GM13977 (cell line): Measurements from ENCODE around the gene SIAE.

Source experiments
- DNase-seq: peaks from one replicate; pipeline ENCODE4 v3.0.0; 2012; ENCODE audit warnings: low spot score
- in situ Hi-C: fragments of 300-500 bp; cut with MboI; formaldehyde crosslinking; loops from one replicate; pipeline ENCODE4 v1.12.0; 2022; ENCODE audit warnings: low sequenced_read_pairs, low pct_unique_long_range_greater_than_20kb, mixed read lengths, inconsistent platforms; ENCODE audit not compliant: unreplicated experiment
- TF ChIP-seq, protein P1 (sequence below): IDR thresholded peaks from 2 replicates; pipeline ENCODE4 v1.5.1; 2012; ENCODE audit warnings: mild to moderate bottlenecking, control low read depth; ENCODE audit not compliant: insufficient read depth; ENCODE audit errors: extremely low read depth, missing control alignments

Gene SIAE

DNA sequence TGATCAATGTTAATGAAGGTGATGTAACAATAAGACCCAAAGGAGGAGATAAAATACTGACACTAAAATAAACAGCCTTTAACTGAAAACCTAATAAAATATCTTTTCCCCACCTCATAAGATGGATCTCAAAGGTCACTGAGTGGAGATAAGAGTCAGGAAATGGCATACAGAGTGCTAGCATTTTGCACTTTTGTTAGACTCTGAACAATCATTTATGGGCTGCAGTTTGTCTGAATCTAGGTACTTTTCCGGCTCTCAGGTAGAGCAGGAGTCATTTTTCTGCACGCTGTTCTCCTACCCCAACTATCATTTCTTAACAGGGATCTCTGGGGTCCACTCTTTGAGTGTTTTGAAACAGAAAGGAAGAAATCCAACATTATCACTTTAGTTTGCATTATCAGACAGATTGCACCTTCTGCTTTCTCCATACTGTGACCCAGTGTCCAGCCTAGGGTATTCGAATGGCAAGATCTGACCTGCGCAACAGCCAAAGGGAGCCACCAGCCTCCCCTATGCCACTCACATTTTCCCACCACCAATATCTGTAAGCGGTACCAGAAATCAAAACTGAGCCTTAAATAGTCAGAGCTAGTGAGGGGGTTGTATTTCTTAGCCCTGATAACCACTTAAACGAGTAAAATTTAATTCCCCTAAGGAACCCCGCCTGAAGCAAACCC, 863 bp downstream of the SIAE start:
- in situ Hi-C loops = loop anchor here (5.0 to 25.0 kb wide), 2 partner anchors 90 to 165 kb away; partner anchors contain the start of gene ESAM
- TF ChIP-seq, protein P1, sequence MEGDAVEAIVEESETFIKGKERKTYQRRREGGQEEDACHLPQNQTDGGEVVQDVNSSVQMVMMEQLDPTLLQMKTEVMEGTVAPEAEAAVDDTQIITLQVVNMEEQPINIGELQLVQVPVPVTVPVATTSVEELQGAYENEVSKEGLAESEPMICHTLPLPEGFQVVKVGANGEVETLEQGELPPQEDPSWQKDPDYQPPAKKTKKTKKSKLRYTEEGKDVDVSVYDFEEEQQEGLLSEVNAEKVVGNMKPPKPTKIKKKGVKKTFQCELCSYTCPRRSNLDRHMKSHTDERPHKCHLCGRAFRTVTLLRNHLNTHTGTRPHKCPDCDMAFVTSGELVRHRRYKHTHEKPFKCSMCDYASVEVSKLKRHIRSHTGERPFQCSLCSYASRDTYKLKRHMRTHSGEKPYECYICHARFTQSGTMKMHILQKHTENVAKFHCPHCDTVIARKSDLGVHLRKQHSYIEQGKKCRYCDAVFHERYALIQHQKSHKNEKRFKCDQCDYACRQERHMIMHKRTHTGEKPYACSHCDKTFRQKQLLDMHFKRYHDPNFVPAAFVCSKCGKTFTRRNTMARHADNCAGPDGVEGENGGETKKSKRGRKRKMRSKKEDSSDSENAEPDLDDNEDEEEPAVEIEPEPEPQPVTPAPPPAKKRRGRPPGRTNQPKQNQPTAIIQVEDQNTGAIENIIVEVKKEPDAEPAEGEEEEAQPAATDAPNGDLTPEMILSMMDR = no peak
- DNase-seq = no peak

DNA sequence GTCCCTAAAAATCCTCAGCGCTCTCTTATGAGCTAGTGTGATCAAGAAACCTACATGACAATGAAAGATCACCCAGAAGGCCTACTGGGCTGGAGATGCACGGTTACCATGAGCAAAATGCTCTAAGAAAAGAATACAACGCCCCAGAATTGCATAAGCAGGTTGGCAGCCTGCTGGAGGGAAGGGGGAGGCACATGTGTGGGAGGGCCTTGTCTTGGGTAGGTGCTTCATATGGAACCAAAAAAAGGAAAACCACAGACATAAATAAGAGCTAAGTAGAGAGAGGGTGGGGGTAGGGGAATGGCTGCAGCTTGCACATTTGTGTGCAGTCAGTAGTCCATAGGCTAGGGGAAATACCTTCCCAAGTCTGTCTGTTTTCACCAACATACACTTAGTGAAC, 2.8 kb downstream of the SIAE start:
- TF ChIP-seq, protein P1 = no peak
- in situ Hi-C loops = loop anchor here (5.0 to 25.0 kb wide), 2 partner anchors 92 to 167 kb away; partner anchors contain the start of gene ESAM
- no peak for DNase-seq

DNA sequence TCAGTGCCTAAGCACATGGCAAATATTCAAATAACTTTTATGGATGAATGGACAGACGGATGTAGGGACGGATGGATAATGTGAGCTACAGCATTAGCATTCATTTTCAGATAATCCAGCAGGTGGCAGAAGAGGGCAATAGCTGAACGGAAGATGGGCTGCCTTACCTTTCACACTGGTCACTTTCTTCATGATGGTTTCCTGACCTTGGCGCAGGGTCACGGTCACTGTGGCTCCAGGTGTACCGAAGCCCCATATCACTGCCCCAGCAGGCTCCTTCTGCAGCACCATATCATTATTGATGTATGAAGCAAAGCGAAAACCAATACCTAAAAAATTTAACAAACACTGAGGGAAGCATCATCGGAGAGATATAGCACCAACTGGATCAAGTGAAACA, 4.3 kb downstream of the SIAE start:
- in situ Hi-C loops = loop anchor here (25.0 kb wide), 1 partner anchor 168 kb away; no protein-coding TSS in a partner anchor
- TF ChIP-seq, protein P1 = peak; percentile 78
- peak; percentile 69 for DNase-seq

DNA sequence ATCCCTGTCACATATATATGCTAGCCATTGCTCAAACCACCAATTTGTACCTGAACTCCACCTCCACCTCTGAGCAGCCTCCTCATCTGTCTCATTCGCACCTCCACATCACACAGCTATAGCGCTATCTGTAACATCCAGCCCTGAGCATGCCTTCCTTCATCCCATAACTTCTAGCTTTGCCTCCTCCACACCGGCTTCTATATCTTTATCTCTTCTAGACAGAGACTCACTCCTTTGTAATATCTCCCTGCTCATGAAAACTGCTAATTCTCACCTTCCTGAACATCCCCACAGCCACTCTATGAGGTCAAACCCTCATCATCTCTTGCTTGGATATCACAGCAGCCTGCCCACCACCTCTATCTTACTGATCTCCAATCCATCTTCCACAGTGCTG, 5.9 kb downstream of the SIAE start:
- DNase-seq = no peak
- TF ChIP-seq, protein P1 = no peak
- in situ Hi-C loops = loop anchor here (25.0 kb wide), 1 partner anchor 170 kb away; no protein-coding TSS in a partner anchor

DNA sequence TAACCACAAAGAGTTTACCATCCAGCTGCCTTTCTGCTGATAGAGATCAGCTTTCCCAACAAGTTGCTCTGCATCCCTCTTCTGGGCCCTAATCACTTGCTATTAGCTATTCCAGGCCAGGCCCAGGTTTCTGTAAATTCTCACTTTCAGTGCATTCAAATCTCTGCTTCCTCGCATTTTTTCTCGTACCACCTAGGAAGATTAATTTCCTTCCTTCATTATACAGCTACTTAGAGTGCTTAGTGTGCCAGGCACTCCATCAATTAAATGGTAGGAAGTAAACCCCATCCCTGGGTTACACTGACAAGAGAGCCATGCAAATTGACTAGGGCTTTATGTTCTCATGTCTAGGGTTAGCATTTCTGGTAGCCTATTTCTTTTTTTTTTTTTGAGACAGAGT, 9.7 kb downstream of the SIAE start:
- in situ Hi-C loops = loop anchor here (25.0 kb wide), 1 partner anchor 173 kb away; no protein-coding TSS in a partner anchor
- TF ChIP-seq, protein P1 = no peak
- no peak for DNase-seq

DNA sequence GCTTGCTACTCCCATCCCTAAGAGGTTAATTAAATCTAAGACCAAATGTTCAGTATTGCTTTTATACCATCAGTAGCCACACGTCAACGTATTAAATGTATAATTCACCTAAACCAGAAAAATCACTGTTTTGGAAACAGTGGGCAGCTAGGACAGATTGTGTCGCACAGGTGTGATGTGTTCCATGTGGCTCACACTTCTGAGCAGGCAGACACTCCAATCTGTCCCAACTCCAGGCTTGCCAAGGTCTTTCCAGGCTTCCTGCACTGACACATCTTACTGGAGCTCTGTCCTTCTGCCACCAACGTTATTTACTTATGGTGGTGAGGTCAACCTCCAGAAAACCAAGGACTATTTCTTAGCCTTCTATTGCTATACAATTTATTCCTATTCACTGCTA, 11.4 kb downstream of the SIAE start:
- in situ Hi-C loops = loop anchor here (25.0 kb wide), 1 partner anchor 175 kb away; no protein-coding TSS in a partner anchor
- no peak for DNase-seq
- TF ChIP-seq, protein P1 = no peak

DNA sequence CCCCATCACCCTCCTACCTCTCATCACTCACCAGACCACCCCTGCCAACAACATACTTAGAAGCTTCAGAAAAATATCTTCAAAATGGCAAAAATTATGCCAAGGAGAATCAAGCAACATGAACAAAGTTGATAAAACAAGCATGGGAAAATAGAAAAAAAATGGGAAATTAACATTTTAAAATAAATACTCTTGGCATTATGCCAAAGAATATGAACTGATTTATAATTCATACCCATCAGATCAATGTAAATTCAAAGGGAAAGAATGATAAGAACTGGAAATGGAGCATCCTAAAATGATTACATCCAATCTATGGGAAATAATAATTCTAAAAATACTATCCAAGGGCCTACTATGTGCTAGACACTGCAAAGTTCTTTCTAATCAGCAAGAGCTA, 12.0 kb downstream of the SIAE start:
- in situ Hi-C loops = loop anchor here (25.0 kb wide), 1 partner anchor 176 kb away; no protein-coding TSS in a partner anchor
- TF ChIP-seq, protein P1 = no peak
- no peak for DNase-seq
